Measurements from ENCODE around the gene TNFRSF6B.

The TNFRSF6B gene

GRCh38 chr20:63698739-63699465, 2.5 kb downstream of the TNFRSF6B start:
- peak; percentile 88 for DNase-seq

GRCh38 chr20:63699466-63700198, 3.2 kb downstream of the TNFRSF6B start:
- DNase-seq: no peak

DNA sequence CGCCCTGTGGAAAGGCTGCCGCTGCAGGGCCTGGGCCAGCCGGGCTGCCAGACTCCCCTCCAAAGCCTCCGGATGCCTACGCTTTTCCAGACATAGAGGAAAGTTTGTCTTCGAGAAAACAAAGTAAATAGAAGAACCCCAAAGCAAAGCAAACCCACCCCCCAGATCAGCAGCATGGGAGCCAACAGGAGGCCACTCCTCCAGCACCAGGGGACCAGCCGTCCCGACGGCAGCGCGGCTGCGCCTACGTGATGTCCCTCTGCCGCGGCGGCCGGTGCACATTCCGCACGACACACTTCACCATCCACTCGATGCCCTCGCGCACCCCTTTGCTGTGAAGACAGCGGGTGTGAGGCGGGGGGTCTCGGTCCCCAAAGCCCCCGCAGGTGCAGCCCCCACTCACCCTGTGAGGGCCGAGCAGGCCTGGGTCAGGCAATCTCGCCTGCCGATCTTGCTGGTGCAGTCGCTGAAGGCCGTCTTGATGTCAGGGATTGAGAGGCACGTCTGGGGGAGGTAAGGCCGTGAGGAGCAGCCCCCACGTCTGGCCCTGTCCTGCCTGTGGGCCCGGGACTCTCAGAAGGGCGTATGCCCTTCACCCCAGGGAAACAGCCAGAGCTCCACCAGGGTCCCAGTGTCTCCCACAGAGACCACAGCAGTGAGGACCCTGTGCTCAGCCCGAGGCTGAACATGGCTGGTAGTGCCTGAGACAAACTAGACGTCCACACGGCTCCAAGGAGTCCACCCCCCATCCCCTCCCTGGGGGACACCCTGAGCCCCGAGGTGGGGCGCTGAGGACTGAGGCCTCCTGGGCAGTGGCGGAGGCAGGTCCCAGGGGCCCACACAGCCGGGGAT, 4.0 kb downstream of the TNFRSF6B start:
- no peak for DNase-seq

GRCh38 chr20:63701051-63701328, 4.5 kb downstream of the TNFRSF6B start:
- no peak for DNase-seq

GRCh38 chr20:63701329-63702035, 5.0 kb downstream of the TNFRSF6B start:
- no peak for DNase-seq

DNA sequence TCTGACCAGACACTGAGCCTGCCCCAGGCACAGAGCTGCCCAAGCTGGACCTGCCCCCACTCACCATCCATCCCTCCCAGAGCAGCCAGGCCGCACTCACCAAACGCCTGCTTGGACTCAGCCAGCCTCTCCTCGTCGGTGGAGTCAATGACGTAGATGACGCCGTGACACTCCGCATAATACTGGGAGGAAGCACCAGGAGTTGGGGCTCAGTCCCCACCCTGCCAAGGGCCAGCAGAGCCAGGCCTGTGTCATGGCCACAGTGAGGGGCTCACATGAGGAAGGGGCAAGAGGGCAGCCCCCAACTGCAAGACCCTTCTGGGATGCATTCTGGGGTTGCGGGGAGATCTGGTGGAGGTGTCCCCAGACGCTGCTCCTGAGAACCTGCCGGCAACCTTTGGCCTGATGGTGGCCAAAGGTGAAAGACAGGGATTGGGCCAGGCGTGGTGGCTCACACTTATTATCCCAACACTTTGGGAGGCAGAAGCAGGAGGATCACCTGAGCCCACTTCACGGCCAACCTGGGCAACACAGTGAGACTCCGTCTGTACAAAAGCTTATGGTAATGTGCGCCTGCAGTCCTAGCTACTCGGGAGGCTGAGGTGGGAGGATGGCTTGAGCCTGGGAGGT, 5.7 kb downstream of the TNFRSF6B start:
- no peak for DNase-seq

DNA sequence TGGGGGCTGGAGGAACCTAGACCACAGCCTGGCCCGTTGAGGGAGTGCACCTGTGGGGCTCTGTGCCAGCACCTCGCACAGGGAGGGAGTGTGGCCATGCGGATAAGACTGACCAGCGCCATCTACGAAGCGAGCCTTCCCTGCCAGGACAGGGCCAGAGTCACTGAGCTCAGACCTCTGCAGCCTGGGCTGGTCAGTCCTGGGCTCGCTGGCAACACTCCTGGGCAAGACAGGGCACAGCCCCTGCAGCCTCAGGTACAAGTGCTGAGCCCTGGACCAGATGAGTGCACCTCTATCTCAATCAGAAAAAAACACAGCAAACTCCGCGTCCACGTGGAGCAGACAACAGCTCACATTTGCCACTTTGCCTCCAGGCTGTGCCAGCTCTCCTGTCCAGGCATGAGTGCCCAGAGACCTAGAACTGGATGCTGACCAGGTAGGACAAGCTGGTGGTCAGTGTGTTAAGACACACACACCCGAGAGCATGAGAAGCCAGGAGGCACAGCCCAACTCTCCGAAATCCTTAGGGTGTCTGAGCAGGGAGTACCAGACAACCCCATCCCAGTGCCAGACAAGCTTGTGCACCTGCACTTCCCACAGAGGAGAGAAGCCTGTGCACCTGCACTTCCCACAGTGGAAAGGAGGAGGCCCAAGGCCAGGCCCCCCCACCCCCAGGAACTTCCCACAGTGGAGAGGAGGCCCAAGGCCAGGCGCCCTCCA, 6.5 kb downstream of the TNFRSF6B start:
- no peak for DNase-seq

- no peak for DNase-seq
Measured at GRCh38 chr20:63703471-63703975, 7.1 kb downstream of the TNFRSF6B start.

DNA sequence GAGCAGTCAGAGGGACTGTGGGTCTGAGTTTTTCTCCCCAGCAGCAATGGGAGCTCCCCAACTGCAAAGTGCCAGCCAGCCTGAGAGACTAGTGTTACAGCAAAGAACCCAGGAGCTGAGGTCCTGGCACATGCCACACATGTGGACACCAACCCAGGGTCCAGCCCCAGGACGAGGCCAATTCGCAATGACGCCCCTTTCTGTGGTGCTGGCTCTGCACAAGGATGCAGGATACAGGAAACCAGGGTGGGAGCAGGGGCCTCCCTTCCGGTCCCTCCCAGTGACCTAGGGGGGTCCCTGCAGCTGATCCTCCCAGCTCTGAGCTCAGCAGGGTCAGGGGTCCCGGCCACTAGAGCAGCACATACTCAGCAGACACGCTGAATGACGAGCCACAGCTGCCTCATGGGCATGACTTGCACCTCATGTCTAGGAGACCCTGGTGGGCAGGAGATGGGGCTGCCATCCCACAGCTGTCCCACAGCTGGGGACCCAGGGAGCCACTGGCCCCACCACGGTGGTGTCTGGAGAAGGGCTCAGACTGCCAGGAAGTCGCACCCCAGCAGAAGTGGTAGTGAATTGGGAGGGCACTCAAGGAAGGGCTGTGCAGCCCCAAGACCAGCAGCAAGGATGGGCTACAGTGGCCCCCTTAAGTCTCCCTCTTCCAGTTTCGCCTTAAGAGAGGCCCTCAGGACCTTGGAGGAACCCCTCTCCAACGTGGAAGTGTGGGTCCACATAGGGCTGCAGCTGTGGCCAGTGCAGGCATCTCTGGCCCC, 7.7 kb downstream of the TNFRSF6B start:
- DNase-seq: no peak

DNA sequence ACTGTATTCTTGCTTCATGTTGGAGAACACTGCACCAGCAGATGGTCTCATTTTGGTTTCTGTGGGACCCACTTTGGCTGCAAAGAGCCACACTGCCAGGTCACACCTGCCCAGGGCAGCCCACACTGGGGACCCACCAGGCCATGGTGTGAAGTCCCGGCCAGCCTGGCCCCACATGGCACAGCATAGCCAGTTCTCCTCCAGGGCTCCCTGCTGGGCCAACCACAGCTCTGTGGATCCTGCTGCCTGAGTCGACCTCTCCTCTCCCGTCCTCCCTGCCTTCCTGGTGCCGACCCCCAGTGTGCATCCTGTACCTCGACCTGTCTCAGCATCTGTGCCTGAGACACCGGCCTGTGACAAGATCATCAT, 8.3 kb downstream of the TNFRSF6B start:
- DNase-seq: no peak

DNA sequence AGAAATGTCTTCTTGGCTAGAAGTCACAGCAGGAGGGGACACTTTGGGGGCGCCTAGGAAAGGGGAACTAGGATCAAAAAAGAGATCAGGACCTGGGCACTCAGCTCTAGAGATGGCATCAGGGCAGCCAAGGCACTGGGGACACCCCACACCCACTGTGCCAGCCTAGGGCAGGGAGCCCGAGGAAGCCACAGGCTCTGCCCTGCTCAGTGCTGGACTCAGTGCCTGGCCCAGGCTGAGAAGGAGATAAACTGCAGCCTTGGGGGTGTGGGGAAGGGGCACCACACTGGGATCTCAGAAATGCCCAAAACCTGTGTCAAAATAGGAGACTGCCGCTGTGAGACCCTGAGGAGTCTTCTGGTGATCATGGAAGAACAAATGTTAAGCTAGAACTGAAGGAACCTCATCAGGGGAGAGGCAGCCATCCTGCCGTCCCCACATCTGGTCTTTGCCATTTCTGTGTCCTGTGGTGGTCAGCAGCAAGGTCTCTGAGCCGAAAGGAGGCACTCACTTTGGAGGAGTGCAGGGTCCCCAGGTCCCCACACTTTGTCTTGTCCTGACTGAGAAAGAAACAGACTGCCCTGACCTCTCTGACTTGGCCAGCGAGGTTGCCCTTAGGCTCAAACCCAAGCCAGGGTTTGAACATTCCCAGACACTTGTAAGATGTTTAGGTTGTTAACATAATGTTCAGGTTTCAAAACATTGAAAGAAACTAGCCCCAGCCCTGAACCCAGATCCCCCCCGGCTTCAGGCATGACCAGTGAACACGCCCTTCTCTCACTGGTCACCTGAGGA, 9.0 kb downstream of the TNFRSF6B start:
- no peak for DNase-seq

GRCh38 chr20:63706027-63706695, 9.7 kb downstream of the TNFRSF6B start:
- DNase-seq: no peak

GRCh38 chr20:63706852-63707557, 10.6 kb downstream of the TNFRSF6B start:
- DNase-seq: no peak

GRCh38 chr20:63707558-63708300, 11.3 kb downstream of the TNFRSF6B start, which contains the start of the genes ARFRP1 and ZGPAT:
ARFRP1 (minus strand) TSS chr20:63707976; CDS start chr20:63707091, 885 bp downstream.
ZGPAT (plus strand) TSS chr20:63708039; CDS start chr20:63708581, 542 bp downstream.
- DNase-seq: peak; percentile 77

DNA sequence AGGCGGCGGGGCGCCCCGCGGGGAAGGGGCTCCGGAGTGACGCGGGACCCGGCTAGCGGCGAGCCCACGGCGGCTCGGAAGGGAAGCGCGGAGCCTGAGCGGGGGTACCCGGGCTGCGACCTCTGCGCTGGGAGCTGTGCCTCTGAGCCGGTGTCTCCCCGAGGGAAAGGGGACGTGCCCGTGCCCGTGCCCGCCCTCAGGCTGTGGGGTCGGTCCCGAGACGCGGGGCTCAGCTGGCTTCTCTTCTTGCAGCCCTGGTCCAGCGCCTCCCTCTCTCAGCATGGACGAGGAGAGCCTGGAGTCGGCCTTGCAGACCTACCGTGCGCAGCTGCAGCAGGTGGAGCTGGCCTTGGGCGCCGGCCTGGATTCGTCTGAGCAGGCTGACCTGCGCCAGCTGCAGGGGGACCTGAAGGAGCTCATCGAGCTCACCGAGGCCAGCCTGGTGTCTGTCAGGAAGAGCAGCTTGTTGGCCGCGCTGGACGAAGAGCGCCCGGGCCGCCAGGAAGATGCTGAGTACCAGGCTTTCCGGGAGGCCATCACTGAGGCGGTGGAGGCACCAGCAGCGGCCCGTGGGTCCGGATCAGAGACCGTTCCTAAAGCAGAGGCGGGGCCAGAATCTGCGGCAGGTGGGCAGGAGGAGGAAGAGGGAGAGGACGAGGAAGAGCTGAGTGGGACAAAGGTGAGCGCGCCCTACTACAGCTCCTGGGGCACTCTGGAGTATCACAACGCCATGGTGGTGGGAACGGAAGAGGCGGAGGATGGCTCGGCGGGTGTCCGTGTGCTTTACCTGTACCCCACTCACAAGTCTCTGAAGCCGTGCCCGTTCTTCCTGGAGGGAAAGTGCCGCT, 12.1 kb downstream of the TNFRSF6B start:
- no peak for DNase-seq

GRCh38 chr20:63709149-63709527, 12.7 kb downstream of the TNFRSF6B start:
- no peak for DNase-seq

GRCh38 chr20:63711085-63711645, 14.7 kb downstream of the TNFRSF6B start:
- no peak for DNase-seq
